Epithelial cell of proximal tubule (primary cell): ENCODE measurements around the gene MROH7. TPM values are rescaled to one million over a fixed set of nuclear protein-coding genes. Genes with fewer than 3 reads are reported as not detected.

Experiments used
- DNase-seq: peaks from one replicate; pipeline ENCODE4 v3.0.0-alpha.2; 2011; ENCODE audit warnings: low read depth
- H3K4me3 ChIP-seq: 2 replicates; pipeline ENCODE4 v1.5.1; 2011; ENCODE audit warnings: low read depth, mild to moderate bottlenecking, low read length
- total RNA-seq: library from RNA; depleted of rRNA; stranded (reverse); fragments of >200 nt; gene quantifications from 2 replicates; pipeline ENCODE4 v1.2.3, GENCODE V29; 2015
- TF ChIP-seq, protein P1 (sequence below): conservative IDR thresholded peaks from 2 replicates; pipeline ENCODE4 v1.5.1; 2012; ENCODE audit warnings: low read depth, mild to moderate bottlenecking, low read length

MROH7 gene
- total RNA-seq, 1 donor from 2014 or later = not detected

DNA sequence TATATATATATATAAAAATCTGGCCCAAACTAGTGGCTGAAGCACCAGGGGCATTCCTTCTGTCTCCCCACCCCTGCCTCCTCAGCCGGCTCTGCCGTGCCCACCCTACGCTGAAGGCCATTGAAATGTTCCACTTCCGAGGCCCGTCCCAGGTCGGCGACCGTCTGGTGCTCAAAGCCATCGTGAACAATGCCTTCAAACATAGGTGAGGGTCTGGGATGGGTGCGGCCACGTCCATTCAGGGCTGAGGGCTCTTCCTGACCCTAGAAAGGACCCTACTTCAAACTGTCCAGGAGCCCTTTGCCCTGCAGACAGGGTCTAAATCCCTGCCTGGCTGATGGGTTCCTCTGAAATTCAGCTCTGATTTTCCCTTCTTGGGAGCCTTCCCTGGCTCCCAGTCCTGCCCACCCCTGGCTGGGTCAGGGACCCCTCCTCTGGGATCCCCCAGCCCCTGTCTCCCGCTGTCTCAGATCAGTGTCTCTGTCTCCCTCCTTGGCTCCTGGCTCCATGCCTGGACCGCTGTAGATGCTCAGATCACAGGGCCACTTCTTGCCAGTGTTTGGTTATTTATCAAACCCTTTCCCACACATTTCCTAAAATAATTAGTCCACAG, 42.3 kb upstream of the MROH7 start:
- H3K4me3 ChIP-seq = no peak overlapping the region
- DNase-seq = no peak
- TF ChIP-seq, protein P1, sequence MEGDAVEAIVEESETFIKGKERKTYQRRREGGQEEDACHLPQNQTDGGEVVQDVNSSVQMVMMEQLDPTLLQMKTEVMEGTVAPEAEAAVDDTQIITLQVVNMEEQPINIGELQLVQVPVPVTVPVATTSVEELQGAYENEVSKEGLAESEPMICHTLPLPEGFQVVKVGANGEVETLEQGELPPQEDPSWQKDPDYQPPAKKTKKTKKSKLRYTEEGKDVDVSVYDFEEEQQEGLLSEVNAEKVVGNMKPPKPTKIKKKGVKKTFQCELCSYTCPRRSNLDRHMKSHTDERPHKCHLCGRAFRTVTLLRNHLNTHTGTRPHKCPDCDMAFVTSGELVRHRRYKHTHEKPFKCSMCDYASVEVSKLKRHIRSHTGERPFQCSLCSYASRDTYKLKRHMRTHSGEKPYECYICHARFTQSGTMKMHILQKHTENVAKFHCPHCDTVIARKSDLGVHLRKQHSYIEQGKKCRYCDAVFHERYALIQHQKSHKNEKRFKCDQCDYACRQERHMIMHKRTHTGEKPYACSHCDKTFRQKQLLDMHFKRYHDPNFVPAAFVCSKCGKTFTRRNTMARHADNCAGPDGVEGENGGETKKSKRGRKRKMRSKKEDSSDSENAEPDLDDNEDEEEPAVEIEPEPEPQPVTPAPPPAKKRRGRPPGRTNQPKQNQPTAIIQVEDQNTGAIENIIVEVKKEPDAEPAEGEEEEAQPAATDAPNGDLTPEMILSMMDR = no peak

DNA sequence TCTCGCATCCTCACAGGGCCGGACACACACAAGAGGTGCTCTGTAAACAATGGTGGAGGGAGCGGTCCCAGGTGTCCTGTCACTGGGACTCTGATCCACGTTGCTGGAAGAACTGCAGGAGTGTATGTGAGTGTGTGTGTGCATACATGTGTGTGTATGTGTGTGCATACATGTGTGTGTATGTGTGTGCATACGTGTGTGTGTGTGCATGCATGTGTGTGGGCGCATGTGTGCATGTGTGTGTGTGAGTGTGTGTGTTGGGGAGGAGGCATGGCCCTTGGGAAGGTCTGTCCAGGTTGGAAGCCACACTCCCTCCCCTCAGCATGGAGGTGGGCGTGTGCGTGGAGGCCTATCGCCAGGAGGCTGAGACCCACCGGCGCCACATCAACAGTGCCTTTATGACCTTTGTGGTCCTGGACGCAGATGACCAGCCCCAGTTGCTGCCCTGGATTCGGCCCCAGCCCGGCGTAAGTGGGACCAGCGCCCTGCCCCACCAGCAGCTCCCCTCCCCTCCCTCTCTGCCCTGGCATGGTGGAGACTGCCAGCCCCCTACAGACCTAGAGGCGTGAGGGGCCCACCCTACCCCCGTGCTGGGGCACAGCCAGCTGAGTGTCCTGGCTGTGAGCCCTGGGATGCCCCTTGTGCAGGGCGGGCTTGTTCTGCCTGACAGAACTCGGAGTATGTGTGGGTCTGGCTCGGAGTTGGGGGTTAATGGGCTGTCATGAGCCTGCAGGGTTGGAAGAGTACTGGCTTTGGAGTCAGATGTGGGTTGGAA, 40.5 kb upstream of the MROH7 start:
- DNase-seq = no peak
- TF ChIP-seq, protein P1 = no peak
- H3K4me3 ChIP-seq = no peak overlapping the region

DNA sequence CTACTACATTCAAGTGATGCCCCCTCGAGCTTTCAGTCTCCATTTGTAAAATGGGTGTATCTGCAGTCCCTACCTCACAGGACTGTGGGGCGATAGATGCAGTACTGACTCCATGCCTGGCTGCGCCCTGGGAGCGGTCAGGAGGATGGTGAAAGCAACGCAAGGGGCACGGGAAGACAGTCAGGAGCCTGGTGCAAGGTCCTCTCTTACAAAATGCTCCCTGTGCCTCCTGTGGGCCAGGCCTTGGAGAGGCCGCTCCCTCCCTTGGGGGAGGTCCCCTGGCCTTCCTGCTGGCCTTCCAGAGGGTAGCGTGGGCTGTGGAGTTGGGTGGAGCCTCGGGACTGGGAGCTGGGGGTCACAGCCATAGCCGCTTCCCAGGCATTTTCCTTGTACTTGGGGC, 39.9 kb upstream of the MROH7 start:
- TF ChIP-seq, protein P1 = no peak
- no peak for DNase-seq
- no peak overlapping the region for H3K4me3 ChIP-seq

DNA sequence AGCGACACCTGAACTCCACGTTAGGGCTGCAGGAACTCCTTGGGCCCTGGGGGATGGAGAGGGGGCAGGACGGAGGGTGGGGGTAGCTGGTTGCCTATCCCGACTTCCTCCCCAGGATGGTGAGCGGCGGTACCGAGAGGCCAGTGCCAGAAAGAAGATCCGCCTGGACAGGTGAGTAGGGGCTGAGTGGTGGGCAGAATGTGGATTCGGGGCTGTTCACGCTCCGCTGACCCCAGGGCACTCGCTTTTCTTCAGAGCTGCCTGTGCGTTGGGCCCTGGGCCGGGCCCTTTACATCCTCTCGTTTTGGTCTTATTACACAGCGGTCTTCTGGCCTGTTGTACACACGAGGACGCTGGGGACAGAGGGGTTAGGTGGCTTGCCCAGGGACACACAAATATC, 39.0 kb upstream of the MROH7 start:
- H3K4me3 ChIP-seq = no peak overlapping the region
- TF ChIP-seq, protein P1 = no peak
- DNase-seq = no peak

DNA sequence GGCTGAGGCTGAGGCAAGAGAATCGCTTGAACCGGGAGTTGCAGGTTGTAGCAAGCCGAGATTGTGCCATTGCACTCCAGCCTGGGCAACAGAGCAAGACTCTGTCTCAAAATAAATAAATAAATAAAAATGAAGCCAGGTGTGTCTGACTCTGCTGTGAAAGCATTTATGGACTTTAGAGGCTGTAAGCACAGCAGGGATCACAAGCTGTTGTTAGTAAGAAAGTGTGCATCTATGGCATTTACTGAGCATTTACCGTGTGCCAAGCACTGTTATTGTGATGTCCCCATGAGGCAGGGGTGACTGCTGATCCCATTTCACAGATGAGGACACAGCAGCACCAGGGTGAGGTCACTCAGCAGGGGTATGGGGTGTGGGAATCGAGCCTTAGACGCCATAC, 38.3 kb upstream of the MROH7 start:
- TF ChIP-seq, protein P1 = no peak
- no peak overlapping the region for H3K4me3 ChIP-seq
- DNase-seq = no peak

DNA sequence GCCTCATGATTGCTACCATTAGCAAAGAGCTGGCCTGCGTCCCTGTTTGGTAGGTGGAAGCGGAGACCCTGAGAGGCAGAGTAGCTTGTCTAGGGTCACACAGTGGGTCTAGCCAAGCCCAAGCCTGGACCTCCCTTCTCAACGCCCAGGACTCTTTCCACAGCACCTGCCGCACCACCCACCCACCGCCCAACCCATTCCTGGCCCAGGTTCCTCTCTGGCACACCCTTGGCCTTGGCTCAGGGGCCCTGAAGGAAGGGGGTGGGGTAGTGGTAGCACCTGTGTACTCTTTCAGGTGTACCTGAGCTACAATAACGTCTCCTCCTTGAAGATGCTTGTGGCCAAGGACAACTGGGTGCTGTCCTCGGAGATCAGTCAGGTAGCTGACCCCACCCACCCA, 37.5 kb upstream of the MROH7 start:
- TF ChIP-seq, protein P1 = no peak
- DNase-seq = no peak
- H3K4me3 ChIP-seq = no peak overlapping the region
